ENCODE measurements around the gene SH2D1A.

DNA sequence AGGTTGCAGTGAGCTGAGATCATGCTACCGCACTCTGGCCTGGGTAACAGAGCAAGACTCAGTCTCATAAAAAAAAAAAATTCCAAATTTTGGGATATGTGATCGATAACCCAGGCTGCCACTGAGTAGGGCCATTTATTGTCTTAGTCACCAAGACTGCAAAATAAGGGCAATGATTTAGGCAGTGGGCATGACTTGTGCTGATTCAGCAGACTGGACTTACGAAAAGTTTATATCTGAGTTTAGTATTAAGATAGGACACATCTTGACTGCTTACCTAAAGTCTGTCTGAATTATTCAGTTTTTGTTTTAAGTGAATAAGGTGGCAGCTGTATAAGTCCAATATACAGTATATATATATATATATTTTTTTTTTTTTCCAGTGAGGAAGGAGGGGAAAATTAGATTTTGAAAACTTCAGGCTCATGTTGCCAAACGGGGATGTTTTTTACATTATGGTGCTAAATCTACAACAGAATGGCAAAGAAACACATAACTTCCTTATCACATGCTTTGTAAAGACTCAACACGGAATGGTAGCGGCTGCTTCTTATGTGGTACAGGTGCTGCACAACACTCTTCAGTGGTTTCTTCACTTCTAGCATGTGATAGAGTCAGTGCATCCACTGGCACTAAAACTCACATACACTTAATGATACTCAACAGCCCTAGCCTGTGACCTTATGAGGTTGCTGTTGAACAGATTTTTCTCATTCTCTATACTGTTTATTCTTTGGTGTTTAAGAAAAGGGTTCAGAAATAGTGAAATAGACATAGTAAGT lies 7.4 kb upstream of the SH2D1A start:
- TF ChIP-seq EZH2 (IDR thresholded peaks at IDR 0.05; ENCODE audit: borderline replicate concordance, low read depth, low read length, severe bottlenecking), result no peak
- no peak for TF ChIP-seq POLR2A (IDR thresholded peaks at IDR 0.05; ENCODE audit: low read depth, low read length)
- TF ChIP-seq, protein P1, sequence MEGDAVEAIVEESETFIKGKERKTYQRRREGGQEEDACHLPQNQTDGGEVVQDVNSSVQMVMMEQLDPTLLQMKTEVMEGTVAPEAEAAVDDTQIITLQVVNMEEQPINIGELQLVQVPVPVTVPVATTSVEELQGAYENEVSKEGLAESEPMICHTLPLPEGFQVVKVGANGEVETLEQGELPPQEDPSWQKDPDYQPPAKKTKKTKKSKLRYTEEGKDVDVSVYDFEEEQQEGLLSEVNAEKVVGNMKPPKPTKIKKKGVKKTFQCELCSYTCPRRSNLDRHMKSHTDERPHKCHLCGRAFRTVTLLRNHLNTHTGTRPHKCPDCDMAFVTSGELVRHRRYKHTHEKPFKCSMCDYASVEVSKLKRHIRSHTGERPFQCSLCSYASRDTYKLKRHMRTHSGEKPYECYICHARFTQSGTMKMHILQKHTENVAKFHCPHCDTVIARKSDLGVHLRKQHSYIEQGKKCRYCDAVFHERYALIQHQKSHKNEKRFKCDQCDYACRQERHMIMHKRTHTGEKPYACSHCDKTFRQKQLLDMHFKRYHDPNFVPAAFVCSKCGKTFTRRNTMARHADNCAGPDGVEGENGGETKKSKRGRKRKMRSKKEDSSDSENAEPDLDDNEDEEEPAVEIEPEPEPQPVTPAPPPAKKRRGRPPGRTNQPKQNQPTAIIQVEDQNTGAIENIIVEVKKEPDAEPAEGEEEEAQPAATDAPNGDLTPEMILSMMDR (IDR thresholded peaks at IDR 0.05; ENCODE audit: extremely low read depth in 1 of 2, insufficient read depth in 1 of 2, low read depth in 1 of 2, low read length in 2 of 2), result no peak
- TF ChIP-seq POLR2AphosphoS5 (IDR thresholded peaks at IDR 0.05; ENCODE audit: insufficient read depth, low read depth, low read length), result no peak
- TF ChIP-seq, protein P2, sequence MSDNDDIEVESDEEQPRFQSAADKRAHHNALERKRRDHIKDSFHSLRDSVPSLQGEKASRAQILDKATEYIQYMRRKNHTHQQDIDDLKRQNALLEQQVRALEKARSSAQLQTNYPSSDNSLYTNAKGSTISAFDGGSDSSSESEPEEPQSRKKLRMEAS (IDR thresholded peaks at IDR 0.05; ENCODE audit: insufficient read depth, insufficient read length), result no peak
- no peak for TF ChIP-seq MYC (IDR thresholded peaks at IDR 0.05; ENCODE audit: low read depth, low read length)

Data from endothelial cell of umbilical vein (primary cell).